ENCODE data around the gene TMEM181.

DNA sequence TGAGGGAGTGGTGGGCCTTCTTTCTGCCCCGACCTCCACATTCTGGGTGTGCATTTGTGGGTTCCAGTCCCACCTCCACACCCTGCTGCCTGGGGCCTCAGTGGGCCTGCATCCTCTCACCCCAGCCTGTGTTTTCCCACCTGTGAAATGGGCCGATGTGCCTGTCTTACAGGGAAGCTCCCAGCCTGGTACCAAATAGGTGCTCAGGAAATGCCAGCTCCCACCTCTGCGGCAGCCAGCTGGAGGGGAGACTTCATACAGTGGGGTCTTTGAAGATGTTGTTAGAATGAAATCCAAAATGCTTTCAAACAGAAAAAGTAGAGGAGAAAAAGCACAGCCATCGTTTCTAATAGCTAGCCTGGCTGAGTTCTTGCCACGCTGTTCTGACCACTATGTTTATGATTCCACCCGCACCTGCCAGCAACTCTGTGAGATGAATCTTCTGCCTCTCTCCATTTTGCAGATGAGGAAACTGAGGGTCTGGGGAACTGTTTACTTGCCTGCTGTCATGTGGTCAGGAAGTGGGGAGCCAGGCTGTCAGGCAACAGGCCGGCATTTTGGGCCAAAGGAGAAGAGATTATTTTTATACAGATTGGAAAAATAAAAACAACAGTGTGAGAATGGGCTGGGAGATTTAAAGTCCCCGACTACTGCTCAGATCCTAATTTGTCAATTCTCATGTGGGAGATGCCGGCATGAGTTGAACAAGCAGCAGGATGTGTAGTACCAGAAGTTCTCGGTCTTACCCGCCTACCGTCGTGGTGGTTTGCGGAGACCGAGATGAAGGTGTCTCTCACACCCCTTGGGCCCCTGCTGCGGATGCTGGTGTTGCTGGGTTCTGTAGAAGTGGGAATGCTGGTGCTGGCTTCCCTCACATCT is 4.6 kb downstream of the TMEM181 start:
- TF ChIP-seq EZH2 (IDR thresholded peaks at IDR 0.05; ENCODE audit: borderline replicate concordance) (no peak), CTCF (IDR thresholded peaks at IDR 0.05; ENCODE audit: poor library complexity) (no peak), EZH2phosphoT487 (IDR thresholded peaks at IDR 0.05; ENCODE audit: low read depth, severe bottlenecking, unreplicated experiment) (no peak)
